Measurements from ENCODE around the gene MAP3K9.

MAP3K9 gene

DNA sequence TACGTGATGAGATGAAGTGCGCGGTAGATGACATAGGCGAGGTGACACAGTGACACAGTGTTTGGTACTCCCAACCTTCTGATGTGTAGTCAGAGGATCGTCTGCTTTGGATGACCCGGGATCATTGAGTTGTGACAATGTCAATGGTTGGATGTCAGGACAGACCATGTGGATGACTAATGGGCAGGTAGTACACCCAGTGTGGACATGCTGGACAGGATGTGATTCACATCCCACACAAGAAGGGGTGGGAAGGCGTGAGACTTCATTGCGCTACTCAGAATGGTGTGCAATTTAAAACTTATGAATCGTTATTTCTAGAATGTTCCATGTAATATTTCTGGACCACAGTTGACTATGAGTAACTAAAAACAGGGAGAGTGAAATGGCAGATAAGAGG is 23.8 kb downstream of the MAP3K9 start:
- DNase-seq: no peak

DNA sequence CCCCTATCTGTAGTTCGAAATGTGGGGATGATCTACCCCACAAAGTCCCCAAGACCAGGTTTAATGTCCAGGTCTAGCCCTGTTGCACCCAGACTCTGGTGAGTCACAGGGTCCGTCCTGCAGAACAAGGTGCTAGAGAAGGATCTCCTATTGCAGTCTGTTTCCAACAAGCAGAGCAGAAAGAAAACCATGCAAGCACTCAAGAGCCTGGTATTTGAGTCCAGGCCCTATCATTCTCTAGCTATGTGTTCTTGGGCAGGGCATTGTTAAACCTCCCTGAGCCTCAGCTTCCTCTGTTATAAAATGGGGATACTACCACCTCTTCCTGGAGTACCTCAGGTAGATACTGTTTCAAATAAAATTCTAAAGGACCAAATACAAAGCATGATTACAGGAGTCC is 24.4 kb downstream of the MAP3K9 start:
- no peak for DNase-seq

DNA sequence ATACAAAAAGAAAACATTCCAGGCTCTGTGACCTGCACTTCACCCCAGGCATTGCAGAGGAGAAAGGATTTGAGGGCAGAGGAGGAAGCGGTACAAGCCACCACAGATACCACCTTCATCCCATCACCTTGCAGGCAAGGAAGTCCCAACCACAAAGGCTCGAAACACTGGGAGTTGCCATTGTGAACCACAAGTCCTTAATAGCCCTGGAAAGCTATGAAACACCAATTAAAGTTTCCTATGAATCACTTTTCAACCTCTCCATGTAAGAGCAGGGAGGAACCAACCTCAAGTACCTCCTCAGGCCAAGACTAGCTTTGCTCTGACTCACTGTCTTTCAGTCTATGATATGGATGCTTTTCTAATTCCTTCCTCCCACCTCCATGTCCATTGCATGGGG is 27.0 kb downstream of the MAP3K9 start:
- no peak for DNase-seq

DNA sequence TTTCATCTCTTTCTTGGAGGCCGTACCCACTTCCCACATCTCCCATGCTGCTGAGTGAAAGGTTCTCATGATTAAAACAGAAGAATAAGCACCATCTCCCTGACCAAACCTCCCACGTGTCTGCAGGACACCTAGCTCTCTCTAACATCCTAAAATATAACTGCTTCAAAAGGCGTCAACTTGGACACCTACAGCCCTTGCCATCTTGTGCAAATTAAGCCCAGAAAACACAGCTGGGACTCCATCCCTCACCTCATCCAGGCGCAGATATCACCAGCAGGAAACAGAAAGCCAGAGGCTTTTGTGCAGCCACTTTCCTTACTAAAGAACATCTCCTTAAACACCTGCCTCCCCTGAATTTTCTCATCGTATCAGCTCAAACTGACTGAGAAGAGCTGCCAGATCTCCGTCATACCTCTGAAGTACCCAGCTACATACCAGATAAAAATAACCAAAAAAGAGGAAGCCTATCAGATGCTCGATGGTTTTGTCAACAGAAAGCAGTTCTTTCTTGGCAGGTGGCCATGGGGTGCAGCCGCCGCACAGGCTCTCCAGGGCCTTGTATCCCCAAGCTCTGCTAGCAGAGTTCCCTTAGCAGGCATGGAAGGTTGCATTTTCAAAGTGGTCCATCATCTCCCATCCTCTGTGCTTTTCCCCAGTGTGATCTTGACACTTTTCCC is 28.8 kb downstream of the MAP3K9 start:
- no peak for DNase-seq

DNA sequence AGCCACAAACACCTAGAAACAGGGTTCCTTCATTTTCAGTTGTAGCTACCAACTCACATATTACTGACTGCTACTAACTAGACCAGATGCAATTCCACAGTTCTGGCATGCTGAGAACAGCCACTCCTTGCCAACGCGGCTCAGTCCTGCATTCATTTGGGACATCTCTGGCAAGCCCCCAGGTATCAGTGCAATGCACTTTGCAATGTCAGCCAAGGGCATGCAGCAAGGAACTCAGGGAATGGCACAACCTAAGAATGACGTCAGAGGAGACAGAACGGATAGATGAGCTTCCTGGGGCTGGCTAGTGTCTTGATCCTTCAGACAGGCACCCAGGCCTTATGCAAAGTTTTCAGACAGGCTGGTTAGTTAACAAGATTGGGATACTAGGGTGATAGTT is 29.6 kb downstream of the MAP3K9 start:
- no peak for DNase-seq

DNA sequence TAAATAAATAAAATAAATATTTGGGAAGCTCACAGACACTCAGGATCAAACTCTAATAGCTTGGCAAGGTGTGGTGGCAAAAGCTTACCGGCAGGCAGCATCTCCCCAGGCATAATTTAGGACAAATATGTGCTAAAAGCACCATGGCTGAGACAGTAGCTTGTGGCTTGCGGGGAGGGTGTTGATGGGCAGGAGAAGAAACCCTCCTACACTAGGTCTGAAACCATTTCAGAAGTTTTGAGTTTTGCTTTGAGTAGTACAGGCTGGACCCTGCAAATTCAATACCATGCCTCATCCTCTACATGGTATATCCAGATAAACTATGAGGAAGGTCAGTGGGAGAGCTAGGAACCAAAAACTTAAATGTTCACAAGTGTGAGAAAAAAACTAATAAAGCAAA is 33.1 kb downstream of the MAP3K9 start:
- no peak for DNase-seq

DNA sequence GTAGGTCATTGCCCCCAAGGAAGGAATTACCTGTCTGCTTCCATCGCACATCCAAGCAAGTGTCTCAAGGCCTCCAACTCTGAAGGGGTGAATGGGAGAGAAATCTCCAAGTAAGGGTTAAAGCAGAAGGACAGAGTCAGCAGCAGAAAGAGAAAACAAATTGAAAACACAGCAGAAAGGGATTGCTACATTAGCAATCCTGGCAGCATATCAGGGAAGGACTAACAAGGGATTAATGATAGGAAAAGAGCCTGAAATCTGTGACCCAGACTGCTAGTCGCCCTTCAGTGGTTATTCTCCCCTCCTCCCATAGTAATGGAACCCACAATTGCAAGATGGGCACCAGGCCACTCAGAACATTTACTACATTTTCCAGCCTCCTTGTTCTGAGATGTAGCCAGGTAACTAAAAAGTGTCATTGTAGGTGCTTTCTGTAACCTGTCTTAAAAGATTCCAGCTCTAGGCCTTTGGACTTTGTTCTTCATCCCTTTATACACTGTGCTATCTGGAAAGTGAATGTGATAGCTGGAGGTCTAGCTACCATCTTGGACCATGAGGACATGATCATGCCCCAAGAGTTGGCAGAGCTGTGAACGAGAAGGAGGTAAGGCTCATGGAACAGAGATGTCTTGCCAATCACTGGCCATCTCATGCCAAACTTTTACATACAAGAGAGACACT is 36.0 kb downstream of the MAP3K9 start:
- no peak for DNase-seq

DNA sequence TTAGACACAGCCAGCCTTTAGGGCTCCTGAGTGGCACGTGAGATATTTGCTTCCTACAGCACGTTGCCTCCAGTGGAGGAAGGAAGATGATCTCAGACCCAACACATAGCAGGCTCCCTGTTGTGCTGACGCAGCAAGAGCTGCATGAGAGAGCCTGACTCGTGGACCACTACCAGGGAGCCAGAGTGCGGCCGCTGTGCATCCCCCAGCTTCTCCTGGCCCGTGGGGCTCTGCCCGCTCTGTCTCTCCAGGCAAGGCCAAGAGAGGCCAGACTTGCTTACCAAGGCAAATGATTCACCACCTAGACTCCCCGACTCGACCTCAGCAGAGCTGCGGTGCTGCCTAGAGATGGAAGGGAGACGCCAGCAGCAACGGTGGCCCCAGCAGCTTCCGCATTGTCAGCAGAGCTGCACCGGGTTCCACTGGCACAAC is 37.5 kb downstream of the MAP3K9 start:
- DNase-seq: no peak

DNA sequence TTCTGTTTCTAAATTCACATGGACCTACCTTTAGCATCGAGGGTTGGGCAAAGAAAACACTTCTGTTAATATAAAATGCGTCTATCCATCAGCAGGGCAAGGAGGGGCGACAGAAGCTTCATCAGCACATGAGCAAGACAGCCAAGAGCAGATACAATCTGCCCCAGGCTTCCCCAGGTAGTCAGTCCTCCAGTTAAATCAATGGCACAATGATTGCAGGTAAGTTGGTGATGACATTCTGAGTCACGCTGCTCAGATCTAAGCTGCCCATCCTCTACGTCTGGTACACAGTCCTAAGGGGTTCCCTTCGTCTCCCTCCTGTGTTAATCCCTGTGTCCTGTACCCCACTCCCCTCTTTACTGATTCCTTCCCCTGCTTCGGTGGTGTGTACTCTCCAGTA is 38.8 kb downstream of the MAP3K9 start:
- DNase-seq: no peak

DNA sequence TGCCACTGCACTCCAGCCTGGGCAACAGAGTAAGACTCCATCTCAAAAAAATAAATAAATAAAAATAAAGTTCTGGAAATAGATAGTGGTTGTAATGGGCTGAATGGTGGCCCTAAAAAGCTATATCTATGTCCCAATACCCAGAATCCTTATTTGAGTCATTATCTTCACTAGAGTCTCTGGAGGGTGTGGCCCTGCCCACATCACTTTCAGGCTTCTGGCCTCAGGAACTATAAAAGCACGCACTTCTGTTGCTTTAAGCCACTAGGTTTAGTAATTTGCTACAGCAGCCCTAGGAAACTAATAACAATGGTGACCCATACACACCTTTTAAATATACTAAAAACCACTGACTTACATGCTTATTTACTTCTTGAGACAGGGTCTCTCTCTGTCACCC is 49.9 kb downstream of the MAP3K9 start:
- DNase-seq: no peak

DNA sequence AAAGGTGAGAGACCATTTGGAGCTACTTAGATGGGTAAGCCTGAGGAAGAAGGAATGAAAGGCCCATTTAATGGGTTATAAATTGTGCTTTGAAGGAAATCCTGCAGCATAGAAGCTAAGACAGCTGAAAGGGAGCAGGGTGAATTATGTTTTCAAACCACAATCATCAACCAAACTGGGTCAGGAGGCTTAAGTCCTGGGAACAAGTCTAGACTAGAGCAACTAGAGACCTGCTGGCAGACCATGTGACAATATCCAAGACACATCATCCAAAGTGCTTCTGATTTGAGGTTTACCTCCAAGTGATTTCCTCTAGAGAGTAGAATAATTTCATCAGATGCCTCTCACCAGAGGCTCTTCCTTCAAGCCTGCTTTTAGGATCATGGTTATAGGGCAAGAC is 53.7 kb downstream of the MAP3K9 start:
- DNase-seq: no peak

DNA sequence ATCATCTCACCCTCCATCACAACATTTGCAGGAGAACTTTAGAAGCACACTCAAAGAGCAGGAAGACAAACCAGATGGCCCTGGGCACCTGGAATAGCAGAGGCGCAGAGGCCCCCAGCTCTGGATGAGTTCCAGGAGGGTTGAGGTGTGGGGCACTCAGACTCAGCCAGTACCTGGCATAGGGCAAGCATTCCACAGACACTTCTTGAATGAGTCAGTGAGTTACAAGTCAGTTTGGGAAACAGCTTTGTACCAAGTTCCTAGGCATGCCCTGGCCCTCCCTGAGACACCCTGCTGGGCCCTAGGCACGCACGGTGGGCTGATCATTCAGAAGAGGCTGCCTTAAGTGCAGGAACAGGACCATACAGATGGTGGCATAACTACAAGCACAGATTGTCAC is 54.3 kb downstream of the MAP3K9 start:
- no peak for DNase-seq

DNA sequence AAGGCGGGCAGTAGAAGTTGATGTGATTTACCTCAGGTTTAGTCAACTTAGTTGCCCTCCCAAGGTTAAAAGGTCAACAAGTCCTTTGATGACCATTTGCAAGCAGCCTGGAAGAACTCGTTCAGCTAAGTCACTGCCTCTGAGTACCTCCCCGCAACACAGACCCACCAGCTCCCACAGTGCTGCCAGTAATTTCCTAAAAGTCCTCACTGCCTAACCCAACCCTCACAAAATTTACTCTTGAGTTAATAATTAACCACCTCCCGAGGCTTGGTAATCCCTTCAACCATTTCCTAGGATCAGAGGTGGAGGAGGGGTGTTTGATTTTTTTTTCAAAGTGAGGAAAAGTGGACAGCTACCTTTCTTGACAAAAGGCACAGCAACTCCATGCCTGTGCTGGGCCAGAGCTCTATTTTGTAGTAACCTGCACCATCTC is 55.8 kb downstream of the MAP3K9 start:
- DNase-seq: no peak

DNA sequence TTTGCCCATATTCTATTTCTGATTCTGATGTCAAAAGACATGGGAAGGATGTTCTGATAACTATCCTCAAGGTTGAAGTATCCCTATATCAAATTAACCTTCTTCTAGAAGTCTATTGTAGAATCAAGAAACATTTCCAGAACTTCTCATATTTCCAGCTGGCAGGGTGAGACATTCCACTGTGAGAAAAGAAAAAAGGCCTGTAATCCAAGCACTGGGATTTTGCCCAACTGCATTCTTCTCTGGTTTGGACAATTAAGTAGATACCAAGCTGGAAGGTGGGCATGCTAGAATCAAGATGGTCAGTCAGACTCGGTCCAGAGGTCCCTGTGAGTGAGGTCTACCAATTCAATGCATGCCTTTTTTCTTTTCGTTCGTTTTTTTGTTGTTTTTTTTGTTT is 60.9 kb downstream of the MAP3K9 start:
- DNase-seq: no peak

DNA sequence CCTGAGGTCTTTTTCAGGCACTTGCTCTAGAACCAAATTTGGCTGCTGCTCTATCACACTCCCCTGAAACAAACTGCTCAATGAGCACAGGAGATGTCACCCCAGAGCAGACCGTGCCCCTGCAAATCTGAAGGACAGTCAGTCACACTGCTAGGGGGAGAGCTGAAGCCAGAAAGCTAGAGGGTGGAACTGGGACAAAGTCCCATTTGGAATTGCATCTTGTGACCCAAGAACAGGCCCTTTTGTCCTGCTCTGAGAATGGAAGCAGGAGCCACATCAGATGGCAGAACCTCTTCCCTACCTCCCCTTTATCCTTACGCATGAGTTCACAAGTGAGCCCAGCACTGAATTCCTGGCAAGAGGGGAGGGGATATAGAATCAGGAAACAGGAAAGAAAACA is 64.7 kb downstream of the MAP3K9 start:
- DNase-seq: no peak

DNA sequence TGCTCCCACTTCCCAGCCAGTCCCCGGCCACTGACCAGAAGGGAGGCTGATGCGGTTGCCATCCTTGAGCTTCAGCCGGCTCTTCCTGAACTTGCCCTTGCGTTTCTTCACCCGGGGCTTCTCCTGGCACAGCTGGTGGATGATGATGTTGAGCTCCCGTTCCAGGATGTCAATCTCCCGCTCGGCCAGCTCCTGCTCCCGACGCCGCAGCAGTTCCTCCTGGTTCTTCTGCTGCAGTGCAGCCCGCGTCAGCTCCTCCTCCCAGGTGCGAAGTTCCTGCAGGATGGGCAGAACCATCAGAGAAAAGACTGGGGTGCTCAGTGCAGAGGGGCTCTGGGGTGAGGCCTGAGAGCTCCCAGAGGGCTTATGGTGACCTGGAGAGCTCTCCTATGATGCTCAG is 67.0 kb downstream of the MAP3K9 start:
- no peak for DNase-seq

DNA sequence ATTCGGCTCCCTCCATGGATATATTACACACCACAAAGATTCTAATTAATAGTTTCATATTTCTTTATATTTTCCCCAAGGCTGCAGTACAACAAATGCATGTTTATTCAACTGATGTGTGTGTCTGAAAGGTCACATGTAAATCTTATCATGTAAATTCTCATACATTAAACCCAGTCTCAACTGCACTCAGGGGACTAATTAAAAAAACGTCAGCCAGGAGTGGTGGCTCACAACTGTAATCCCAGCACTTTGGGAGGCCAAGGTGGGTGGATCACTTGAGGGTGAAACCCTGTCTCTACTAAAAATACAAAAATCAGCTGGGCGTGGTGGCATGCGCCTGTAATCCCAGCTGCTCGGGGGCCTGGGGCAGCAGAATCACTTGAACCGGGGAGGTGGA is 67.8 kb downstream of the MAP3K9 start:
- DNase-seq: no peak

DNA sequence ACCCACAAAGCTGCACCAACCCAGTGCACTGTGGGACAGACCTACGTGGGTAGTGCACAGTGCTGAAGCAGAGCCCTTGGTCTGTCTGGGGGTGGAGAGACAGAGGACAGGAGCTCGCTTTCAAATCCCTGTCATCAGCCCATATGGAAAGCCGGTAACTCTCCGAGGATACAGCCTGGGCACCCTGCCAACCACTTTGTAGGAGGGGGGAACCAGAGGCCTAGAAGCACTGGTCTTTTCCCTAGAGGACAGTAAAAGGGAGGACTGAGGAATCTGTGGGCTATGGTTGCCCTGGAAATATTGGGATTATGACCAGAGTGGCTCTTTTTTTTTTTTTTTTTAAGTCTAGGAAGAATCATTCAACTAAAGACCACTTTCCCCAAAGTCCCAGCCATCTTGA is 74.3 kb downstream of the MAP3K9 start:
- no peak for DNase-seq

DNA sequence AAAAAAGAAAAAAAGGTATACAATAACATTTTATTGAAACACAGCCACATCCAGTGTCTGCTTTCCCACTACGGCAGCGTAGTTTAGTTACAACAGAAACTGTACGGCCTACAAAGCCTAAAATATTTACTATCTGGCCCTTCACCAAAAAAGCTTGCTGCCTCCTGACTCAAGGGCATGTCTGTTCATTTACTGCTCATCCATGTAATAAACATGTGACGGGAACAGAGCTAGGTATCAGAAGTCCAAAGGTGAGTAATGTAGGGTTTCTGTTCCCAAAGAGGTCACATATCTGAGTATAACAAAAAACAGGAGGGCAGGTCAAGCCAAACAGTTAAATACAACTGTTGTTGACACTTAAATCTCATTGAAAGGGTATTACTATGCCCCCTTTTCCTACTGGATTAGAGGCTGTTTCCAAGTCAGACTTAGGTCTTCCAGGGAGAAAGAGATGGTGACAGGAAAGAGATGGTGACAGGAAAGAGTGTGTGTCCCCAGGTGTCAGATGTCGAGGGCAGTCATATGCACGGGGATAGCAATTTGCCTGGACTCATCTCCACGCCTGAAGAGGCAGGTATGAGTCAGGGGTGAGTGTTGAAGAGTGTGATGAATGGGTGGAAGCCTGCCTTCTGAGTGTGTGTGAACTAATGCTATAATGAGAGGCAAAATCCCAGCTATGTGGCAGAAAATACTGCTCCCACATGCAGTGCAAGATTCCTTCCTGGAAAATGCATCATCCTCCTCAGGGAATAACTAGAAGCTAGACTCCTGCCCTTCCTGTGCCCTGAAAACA is 77.7 kb downstream of the MAP3K9 start:
- DNase-seq: no peak

DNA sequence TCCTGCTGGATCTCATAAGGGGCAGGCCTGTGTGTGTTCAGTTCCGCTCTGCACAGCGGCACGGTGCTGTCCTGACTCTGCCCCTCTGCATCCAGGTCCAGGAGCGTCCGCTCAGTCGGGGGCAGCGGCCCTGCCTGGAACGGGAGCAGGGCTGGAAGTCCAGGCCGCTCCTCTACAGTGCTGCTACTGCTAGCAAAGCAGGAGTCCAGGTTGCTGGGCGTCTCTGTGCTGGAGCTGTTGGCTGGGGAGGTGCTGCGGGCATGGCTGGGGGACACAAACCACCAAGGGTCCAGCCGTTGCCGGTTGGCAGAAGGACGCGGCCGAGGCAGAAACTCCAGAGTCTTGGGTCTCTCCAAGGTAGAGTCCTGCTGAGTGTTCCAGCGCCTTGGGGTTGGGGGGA is 78.9 kb downstream of the MAP3K9 start:
- DNase-seq: no peak

DNA sequence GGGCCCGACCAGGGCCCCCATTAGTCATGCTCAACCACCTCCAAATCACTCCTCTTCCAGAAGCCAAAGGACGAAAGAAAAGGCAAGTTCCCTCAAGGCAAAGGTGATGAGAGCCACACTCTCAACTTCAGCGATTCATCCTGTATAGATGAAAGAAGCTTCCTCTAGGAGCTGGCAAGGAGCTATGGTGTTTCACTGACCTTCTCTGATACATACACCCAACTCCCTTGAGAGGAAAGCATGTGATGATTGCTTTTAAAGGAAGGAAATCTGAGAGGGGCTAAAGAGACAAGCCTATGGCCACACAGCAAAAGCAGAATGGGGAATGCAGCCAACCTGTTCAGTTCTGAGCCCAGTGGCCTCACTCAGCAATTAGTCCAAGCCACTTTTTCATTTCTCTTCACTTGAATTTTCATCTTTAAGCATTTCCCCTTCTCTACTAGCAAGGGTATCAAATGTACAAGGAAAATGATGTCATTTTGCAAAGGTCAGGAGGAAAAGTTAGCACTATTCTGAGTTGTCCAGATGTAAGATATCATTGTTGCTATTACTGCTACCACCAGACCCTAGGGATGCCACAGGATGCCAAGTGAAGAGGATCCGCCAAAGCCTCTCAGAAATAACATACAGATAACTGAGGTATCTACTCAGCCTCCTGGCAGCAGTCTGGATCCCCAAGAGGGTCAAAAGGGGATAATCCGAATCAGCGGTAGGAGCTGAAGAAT is 82.5 kb downstream of the MAP3K9 start:
- no peak for DNase-seq

DNA sequence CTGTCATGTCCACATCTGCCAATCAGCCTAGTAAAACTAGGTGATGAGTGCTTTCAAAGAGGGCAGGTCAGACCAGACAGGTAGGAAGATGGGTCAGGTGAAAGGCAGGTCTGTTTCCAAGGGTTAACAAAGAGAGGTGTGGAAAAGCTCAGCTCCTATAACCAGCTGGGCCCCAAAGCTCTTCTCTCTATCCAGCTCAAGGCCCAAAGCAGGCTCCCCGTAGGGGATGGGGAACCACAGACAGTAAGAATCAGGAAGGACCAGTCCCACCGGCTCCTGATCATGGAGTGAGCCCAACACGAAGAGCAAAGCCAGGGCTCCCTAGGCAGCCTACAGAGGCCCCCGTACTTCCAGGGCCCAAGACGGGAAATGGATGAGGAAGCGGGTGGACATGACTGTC is 84.4 kb downstream of the MAP3K9 start:
- DNase-seq: no peak

DNA sequence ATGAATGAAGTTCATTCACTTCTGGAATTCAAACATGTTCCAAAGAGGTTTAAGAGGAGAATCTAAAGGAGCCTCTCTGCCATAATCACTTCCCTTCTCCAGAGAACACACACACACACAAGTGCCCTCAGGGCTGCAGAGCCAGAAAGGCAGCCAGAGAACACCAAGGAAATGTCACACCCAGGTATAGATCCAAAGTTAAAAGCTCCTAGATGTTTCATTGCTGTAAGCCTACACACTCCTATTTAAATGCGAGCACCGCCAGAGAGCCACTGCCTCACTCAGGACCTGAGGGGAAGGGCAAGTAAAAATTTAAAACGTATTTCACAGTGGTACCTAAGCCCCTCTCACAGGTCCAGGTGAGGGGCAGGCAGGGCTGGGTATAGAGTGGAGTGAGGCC is 85.2 kb downstream of the MAP3K9 start:
- DNase-seq: no peak

All from right forelimb (tissue), 1 donor.